GM10248 (cell line): ENCODE results near the gene UNC13C.

Experiments used
- CTCF ChIA-PET: fragments of 300-600 bp; sonication (Branson Sonifier 250); formaldehyde crosslinking; extraction: SDS; loops from one replicate; lab custom pipeline; 2021; ENCODE audit warnings: antibody characterized with exemption; lab: Yijun Ruan, JAX
- POLR2A ChIA-PET: fragments of 350-650 bp; sonication (Branson Sonifier 250); formaldehyde crosslinking; extraction: SDS; loops from one replicate; lab custom pipeline; 2020; ENCODE audit warnings: antibody characterized with exemption; lab: Yijun Ruan, JAX
- DNase-seq: peaks from one replicate; pipeline ENCODE4 v3.0.0; 2012; ENCODE audit errors: extremely low spot score
- TF ChIP-seq, protein P1 (sequence below): IDR thresholded peaks from 2 replicates; pipeline ENCODE4 v1.5.1; 2012; ENCODE audit warnings: mild to moderate bottlenecking, low read depth; ENCODE audit errors: extremely low read depth, missing control alignments, control extremely low read depth

Gene UNC13C

GRCh38 chr15:54011656-54012055 is 33.4 kb downstream of the UNC13C start:
- CTCF ChIA-PET, result no interaction called here
- no peak for DNase-seq
- TF ChIP-seq, protein P1, sequence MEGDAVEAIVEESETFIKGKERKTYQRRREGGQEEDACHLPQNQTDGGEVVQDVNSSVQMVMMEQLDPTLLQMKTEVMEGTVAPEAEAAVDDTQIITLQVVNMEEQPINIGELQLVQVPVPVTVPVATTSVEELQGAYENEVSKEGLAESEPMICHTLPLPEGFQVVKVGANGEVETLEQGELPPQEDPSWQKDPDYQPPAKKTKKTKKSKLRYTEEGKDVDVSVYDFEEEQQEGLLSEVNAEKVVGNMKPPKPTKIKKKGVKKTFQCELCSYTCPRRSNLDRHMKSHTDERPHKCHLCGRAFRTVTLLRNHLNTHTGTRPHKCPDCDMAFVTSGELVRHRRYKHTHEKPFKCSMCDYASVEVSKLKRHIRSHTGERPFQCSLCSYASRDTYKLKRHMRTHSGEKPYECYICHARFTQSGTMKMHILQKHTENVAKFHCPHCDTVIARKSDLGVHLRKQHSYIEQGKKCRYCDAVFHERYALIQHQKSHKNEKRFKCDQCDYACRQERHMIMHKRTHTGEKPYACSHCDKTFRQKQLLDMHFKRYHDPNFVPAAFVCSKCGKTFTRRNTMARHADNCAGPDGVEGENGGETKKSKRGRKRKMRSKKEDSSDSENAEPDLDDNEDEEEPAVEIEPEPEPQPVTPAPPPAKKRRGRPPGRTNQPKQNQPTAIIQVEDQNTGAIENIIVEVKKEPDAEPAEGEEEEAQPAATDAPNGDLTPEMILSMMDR, result no peak
- POLR2A ChIA-PET, result no interaction called here

DNA sequence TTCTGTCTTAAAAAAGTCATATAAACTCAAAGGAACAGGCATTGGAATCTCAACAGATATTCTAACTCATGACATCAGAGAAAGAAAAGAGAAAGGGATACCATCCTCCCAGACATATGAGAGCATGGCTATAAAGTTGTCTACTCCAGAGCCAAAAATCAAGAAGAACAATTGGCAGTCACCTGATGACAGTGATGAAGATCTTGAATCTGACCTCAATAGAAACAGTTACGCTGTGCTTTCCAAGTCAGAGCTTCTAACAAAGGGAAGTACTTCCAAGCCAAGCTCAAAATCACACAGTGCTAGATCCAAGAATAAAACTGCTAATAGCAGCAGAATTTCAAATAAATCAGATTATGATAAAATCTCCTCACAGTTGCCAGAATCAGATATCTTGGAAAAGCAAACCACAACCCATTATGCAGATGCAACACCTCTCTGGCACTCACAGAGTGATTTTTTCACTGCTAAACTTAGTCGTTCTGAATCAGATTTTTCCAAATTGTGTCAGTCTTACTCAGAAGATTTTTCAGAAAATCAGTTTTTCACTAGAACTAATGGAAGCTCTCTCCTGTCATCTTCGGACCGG is 35.9 kb downstream of the UNC13C start:
- TF ChIP-seq, protein P1, result no peak
- no peak for DNase-seq
- CTCF ChIA-PET, result interaction anchor here (1.0 to 2.0 kb wide), 2 partner anchors 10 to 11 kb away, joined by 3 to 4 read pairs; no protein-coding TSS in a partner anchor
- POLR2A ChIA-PET, result no interaction called here

- TF ChIP-seq, protein P1, result no peak
- ChIA-PET CTCF (no interaction called here), POLR2A (no interaction called here)
- no peak for DNase-seq
Observed at GRCh38 chr15:54017251-54017650, 39.0 kb downstream of the UNC13C start.

DNA sequence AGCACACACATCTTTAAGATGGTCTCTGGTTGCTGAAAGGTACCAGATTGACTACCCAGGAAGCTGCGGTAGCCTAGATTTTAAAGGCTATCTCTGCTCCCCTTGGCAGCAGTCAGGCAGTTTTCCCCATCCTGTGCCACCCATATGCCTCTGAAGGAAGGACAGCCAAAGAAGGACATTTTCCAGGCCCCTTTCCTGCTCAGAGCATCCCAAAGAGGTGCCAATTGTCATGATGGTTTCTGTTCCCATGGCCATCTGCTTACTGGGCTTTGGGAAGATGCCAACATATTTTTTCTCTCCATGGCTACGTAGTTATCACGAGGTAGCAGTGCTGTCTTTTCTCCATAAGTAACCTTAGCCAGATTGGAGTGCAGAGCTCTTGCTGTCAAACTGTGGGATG is 39.7 kb downstream of the UNC13C start:
- ChIA-PET CTCF (no interaction called here), POLR2A (no interaction called here)
- TF ChIP-seq, protein P1, result no peak
- no peak for DNase-seq

- DNase-seq, result no peak
- CTCF ChIA-PET, result no interaction called here
- TF ChIP-seq, protein P1, result no peak
- POLR2A ChIA-PET, result no interaction called here
Observed at GRCh38 chr15:54026258-54026657, 48.0 kb downstream of the UNC13C start.

- TF ChIP-seq, protein P1, result no peak
- no peak for DNase-seq
- ChIA-PET POLR2A (no interaction called here), CTCF (no interaction called here)
Observed at GRCh38 chr15:54026891-54027290, 48.6 kb downstream of the UNC13C start.
